ENCODE data around the gene TMC1. TPM values are rescaled to one million over a fixed set of nuclear protein-coding genes. Genes with fewer than 3 reads are reported as not detected.

Gene TMC1
- polyA plus RNA-seq, 3 donors, result 0.16 to 0.55 (median 0.40) TPM

- Mint-ChIP-seq H3K27me3 (ENCODE audit: low read depth in 3 of 3) (peaks cover 0 to 4% (median 2%) of the 10 kb centered on the region in 3 donors), H3K4me3 (no peak overlapping the region), H3K27ac (no peak overlapping the region), H3K4me1 (no peaks in the 10 kb centered on the region), H3K36me3 (no peaks in the 10 kb centered on the region), H3K9me3 (no peaks in the 10 kb centered on the region)
- no peak for TF ChIP-seq CTCF (IDR thresholded peaks at IDR 0.05)
- Histone ChIP-seq H3K4me2 (replicated peaks; ENCODE audit: extremely low read depth, low read length, poor library complexity, severe bottlenecking) (no peak overlapping the region), H3K27ac (ENCODE audit: low read depth in 1 of 2, low read length in 2 of 2) (no peak overlapping the region), H4K20me1 (ENCODE audit: insufficient read depth, low read length) (no peaks in the 10 kb centered on the region), H2AFZ (ENCODE audit: insufficient read depth, low read depth, low read length, poor library complexity, severe bottlenecking) (no peak overlapping the region), H3K9me3 (replicated peaks in 1 of 2; ENCODE audit: control insufficient read depth in 1 of 2, insufficient read depth in 1 of 2, low read length in 2 of 2) (no peaks in the 10 kb centered on the region), H3K36me3 (replicated peaks in 1 of 2; ENCODE audit: control insufficient read depth in 1 of 2, insufficient read depth in 2 of 2, low read length in 2 of 2) (no peaks in the 10 kb centered on the region), H3K4me1 (ENCODE audit: control insufficient read depth in 1 of 2, insufficient read depth in 2 of 2, low read length in 2 of 2) (no peaks in the 10 kb centered on the region), H3K27me3 (ENCODE audit: control insufficient read depth in 2 of 2, insufficient read depth in 2 of 2, low read length in 2 of 2) (no peaks in the 10 kb centered on the region), H3K79me2 (ENCODE audit: insufficient read depth, low read length) (no peaks in the 10 kb centered on the region), H3K9ac (ENCODE audit: insufficient read depth, low read length, poor library complexity, severe bottlenecking) (no peak overlapping the region), H3K4me3 (replicated peaks in 1 of 3; ENCODE audit: low read depth in 2 of 3, low read length in 3 of 3) (no peak overlapping the region)
- DNase-seq, result no peak
- intact Hi-C loops (cut with micrococcal nuclease), result no loop called here
- 97% methylated on average over 3 of the region's 8 CpGs for WGBS (ENCODE audit: insufficient coverage)
Observed at GRCh38 chr9:72816666-72817065, 295.3 kb downstream of the TMC1 start.

GRCh38 chr9:72817413-72817812 is 296.0 kb downstream of the TMC1 start:
- no peak overlapping the region for H3K9ac ChIP-seq (ENCODE audit: insufficient read depth, low read length, poor library complexity, severe bottlenecking)
- DNase-seq, result no peak
- H4K20me1 ChIP-seq (ENCODE audit: insufficient read depth, low read length), result no peaks in the 10 kb centered on the region
- H3K36me3 ChIP-seq (replicated peaks in 1 of 2; ENCODE audit: control insufficient read depth in 1 of 2, insufficient read depth in 2 of 2, low read length in 2 of 2), result no peaks in the 10 kb centered on the region
- peaks cover 4% of the 10 kb centered on the region for H3K4me1 Mint-ChIP-seq
- no peaks in the 10 kb centered on the region for H3K9me3 ChIP-seq (replicated peaks in 1 of 2; ENCODE audit: control insufficient read depth in 1 of 2, insufficient read depth in 1 of 2, low read length in 2 of 2)
- H3K27me3 Mint-ChIP-seq (ENCODE audit: low read depth in 3 of 3), result peaks cover 1 to 6% (median 3%) of the 10 kb centered on the region in 3 donors
- H2AFZ ChIP-seq (ENCODE audit: insufficient read depth, low read depth, low read length, poor library complexity, severe bottlenecking), result no peak overlapping the region
- H3K4me3 Mint-ChIP-seq, result no peak overlapping the region
- intact Hi-C loops (cut with micrococcal nuclease), result no loop called here
- no peak overlapping the region for H3K4me3 ChIP-seq (replicated peaks in 1 of 3; ENCODE audit: low read depth in 2 of 3, low read length in 3 of 3)
- no peaks in the 10 kb centered on the region for H3K27me3 ChIP-seq (ENCODE audit: control insufficient read depth in 2 of 2, insufficient read depth in 2 of 2, low read length in 2 of 2)
- TF ChIP-seq CTCF (IDR thresholded peaks at IDR 0.05), result no peak
- WGBS (ENCODE audit: insufficient coverage), result 86% methylated on average over 1 of the region's 7 CpGs
- H3K4me2 ChIP-seq (replicated peaks; ENCODE audit: extremely low read depth, low read length, poor library complexity, severe bottlenecking), result no peak overlapping the region
- H3K36me3 Mint-ChIP-seq, result no peaks in the 10 kb centered on the region
- H3K9me3 Mint-ChIP-seq, result no peaks in the 10 kb centered on the region
- no peak overlapping the region for H3K27ac Mint-ChIP-seq
- no peaks in the 10 kb centered on the region for H3K4me1 ChIP-seq (ENCODE audit: control insufficient read depth in 1 of 2, insufficient read depth in 2 of 2, low read length in 2 of 2)
- no peak overlapping the region for H3K27ac ChIP-seq (ENCODE audit: low read depth in 1 of 2, low read length in 2 of 2)
- no peaks in the 10 kb centered on the region for H3K79me2 ChIP-seq (ENCODE audit: insufficient read depth, low read length)
